ENCODE results near the gene RAB1B. TPM values are rescaled to one million over a fixed set of nuclear protein-coding genes. Genes with fewer than 3 reads are reported as not detected.

Gene RAB1B
- total RNA-seq, 1 donor from 2014 or later, result 152 TPM

GRCh38 chr11:66313321-66314185 is 45.1 kb downstream of the RAB1B start:
- no peak for DNase-seq (ENCODE audit: low read depth)

GRCh38 chr11:66314186-66314501 is 45.7 kb downstream of the RAB1B start:
- no peak for TF ChIP-seq CTCF (conservative IDR thresholded peaks at IDR 0.05; ENCODE audit: low read depth, low read length)
- H3K4me3 ChIP-seq (ENCODE audit: low read depth, low read length), result no peak overlapping the region
- DNase-seq (ENCODE audit: low read depth), result no peak

More at GRCh38 chr11:66313321-66314185, 45.1 kb downstream of the RAB1B start:
- peak; percentile 13 for TF ChIP-seq CTCF (conservative IDR thresholded peaks at IDR 0.05; ENCODE audit: low read depth, low read length)
- peak overlapping the region; percentile 43 for H3K4me3 ChIP-seq (ENCODE audit: low read depth, low read length)

- TF ChIP-seq CTCF (conservative IDR thresholded peaks at IDR 0.05; ENCODE audit: low read depth, low read length), result no peak
- no peak for DNase-seq (ENCODE audit: low read depth)
- H3K4me3 ChIP-seq (ENCODE audit: low read depth, low read length), result no peak overlapping the region
These were observed 46.4 kb downstream of the RAB1B start for GRCh38 chr11:66314561-66315497.

- no peak for TF ChIP-seq CTCF (conservative IDR thresholded peaks at IDR 0.05; ENCODE audit: low read depth, low read length)
- H3K4me3 ChIP-seq (ENCODE audit: low read depth, low read length), result no peak overlapping the region
- no peak for DNase-seq (ENCODE audit: low read depth)
These were observed 47.1 kb downstream of the RAB1B start for GRCh38 chr11:66315498-66315885.

GRCh38 chr11:66315921-66316811 is 47.7 kb downstream of the RAB1B start:
- DNase-seq (ENCODE audit: low read depth), result no peak
- H3K4me3 ChIP-seq (ENCODE audit: low read depth, low read length), result no peak overlapping the region
- TF ChIP-seq CTCF (conservative IDR thresholded peaks at IDR 0.05; ENCODE audit: low read depth, low read length), result no peak

- TF ChIP-seq CTCF (conservative IDR thresholded peaks at IDR 0.05; ENCODE audit: low read depth, low read length), result no peak
- no peak within 1 kb of the TSS for H3K4me3 ChIP-seq (ENCODE audit: low read depth, low read length)
- no peak for DNase-seq (ENCODE audit: low read depth)
These were observed 48.4 kb downstream of the RAB1B start, which contains the start of gene CD248 for GRCh38 chr11:66316849-66317251. CD248 (minus strand) TSS chr11:66317044; CDS start chr11:66317027, 17 bp downstream.
